K562 (cell line): ENCODE results near the gene ZMIZ1. TPM values are rescaled to one million over a fixed set of nuclear protein-coding genes. Genes with fewer than 3 reads are reported as not detected.
A peak's percentile ranks its signal among the peaks of the same experiment; 100 is the strongest.

Experiments
- ARID2 ChIP-seq: fragments of 450-650 bp; IDR thresholded peaks from 2 replicates; pipeline ENCODE4 v1.6.1; 2017; ENCODE audit warnings: antibody characterized with exemption, mild to moderate bottlenecking
- BMI1 ChIP-seq: fragments of 150-350 bp; IDR thresholded peaks from 2 replicates; pipeline ENCODE4 v1.6.1; 2014; ENCODE audit warnings: low read length
- CREB1 ChIP-seq, 2 experiments: sonication (generic) in 1 of 2; formaldehyde crosslinking in 1 of 2; IDR thresholded peaks; 2 replicates each; pipeline versions ENCODE4 v1.6.1 to v1.8.0; 2012 to 2022; ENCODE audit warnings: inconsistent platforms in 1 of 2, mild to moderate bottlenecking in 1 of 2, missing genetic modification reagents in 1 of 2, moderate library complexity in 1 of 2
- DMBX1 ChIP-seq: fragments of 250-450 bp; sonication (Bioruptor Pico); IDR thresholded peaks from 2 replicates; pipeline ENCODE4 v1.8.0; 2022; ENCODE audit warnings: inconsistent platforms, mild to moderate bottlenecking, moderate library complexity, borderline replicate concordance
- FOSL1 ChIP-seq: fragments of 200-800 bp; sonication (Bioruptor generic); conservative IDR thresholded peaks from 2 replicates; pipeline ENCODE4 v1.6.1; 2016; ENCODE audit warnings: missing genetic modification characterization, missing compliant biosample characterization
- HDAC1 ChIP-seq, 2 experiments: fragments of 450-650 bp; IDR thresholded peaks; 2 replicates each; pipeline ENCODE4 v1.6.1; 2016 to 2017; ENCODE audit warnings: inconsistent platforms in 1 of 2, mild to moderate bottlenecking in 1 of 2, moderate library complexity in 1 of 2
- HDAC8 ChIP-seq: fragments of 450-650 bp; IDR thresholded peaks from 2 replicates; pipeline ENCODE4 v1.6.1; 2016; ENCODE audit warnings: mild to moderate bottlenecking, missing genetic modification characterization, moderate library complexity, missing compliant biosample characterization
- RB1 ChIP-seq: fragments of 450-650 bp; IDR thresholded peaks from 2 replicates; pipeline ENCODE4 v1.6.1; 2017; ENCODE audit warnings: low read depth, mild to moderate bottlenecking
- ZNF146 ChIP-seq: IDR thresholded peaks from one replicate; pipeline ENCODE4 v1.6.1; 2018; ENCODE audit warnings: missing compliant biosample characterization; ENCODE audit not compliant: unreplicated experiment
- ZNF316 ChIP-seq: fragments of 450-650 bp; IDR thresholded peaks from 2 replicates; pipeline ENCODE4 v1.6.1; 2016
- polyA plus RNA-seq, 8 experiments: library from polyadenylated mRNA; depleted of rRNA in 4 of 8; stranded (reverse) in 5 of 8; unstranded in 3 of 8; fragments of >200 nt; fragmentation: Nextera tagmentation in 2 of 8; fragmentation: Illumina TruSeq in 1 of 8; extraction: Ambion mirVana in 2 of 8; extraction: Trizol in 1 of 8; gene quantifications; 2 replicates each; pipeline versions ENCODE4 v1.2.1 to v1.2.3, GENCODE V29; 2011 to 2014; ENCODE audit warnings: inconsistent platforms in 1 of 8, missing spikeins in 1 of 8
- total RNA-seq, 7 experiments: library from RNA; depleted of rRNA in 6 of 7; stranded (reverse); fragments of >200 nt in 6 of 7; fragmentation: Illumina TruSeq in 2 of 7; extraction: Trizol in 2 of 7; gene quantifications; 2 replicates each; pipeline versions ENCODE4 v1.2.1 to v1.2.3, GENCODE V29; 2011 to 2021; ENCODE audit warnings: low replicate concordance in 1 of 7
- TF ChIP-seq, protein P1 (sequence below): fragments of 450-650 bp; IDR thresholded peaks from 2 replicates; pipeline ENCODE4 v1.6.1; 2016; ENCODE audit warnings: borderline replicate concordance
- TF ChIP-seq, protein P2 (sequence below), 2 experiments: IDR thresholded peaks; 2 replicates each; pipeline ENCODE4 v1.6.1; 2012; ENCODE audit warnings: improper control_type of control experiment in 2 of 2, low read depth in 2 of 2, low read length in 2 of 2, borderline replicate concordance in 1 of 2
- TF ChIP-seq, protein P3 (sequence below): sonication (generic); formaldehyde crosslinking; IDR thresholded peaks from 2 replicates; pipeline ENCODE4 v1.8.1; 2023; ENCODE audit warnings: mild to moderate bottlenecking, missing genetic modification reagents
- TF ChIP-seq, protein P4 (sequence below): fragments of 450-650 bp; IDR thresholded peaks from 2 replicates; pipeline ENCODE4 v1.6.1; 2016; ENCODE audit warnings: low read depth, mild to moderate bottlenecking, moderate library complexity
- TF ChIP-seq, protein P5 (sequence below): fragments of 250-450 bp; sonication (Bioruptor Pico); IDR thresholded peaks from 2 replicates; pipeline ENCODE4 v1.4.0; 2020; ENCODE audit warnings: mild to moderate bottlenecking, moderate library complexity

The ZMIZ1 gene
- total and polyA plus RNA-seq, 9 of the 15 experiments (the other 6 are each of a cell fraction or from before 2014, with no cell fraction given) = 1.0 to 37.3 (median 4.3) TPM

DNA sequence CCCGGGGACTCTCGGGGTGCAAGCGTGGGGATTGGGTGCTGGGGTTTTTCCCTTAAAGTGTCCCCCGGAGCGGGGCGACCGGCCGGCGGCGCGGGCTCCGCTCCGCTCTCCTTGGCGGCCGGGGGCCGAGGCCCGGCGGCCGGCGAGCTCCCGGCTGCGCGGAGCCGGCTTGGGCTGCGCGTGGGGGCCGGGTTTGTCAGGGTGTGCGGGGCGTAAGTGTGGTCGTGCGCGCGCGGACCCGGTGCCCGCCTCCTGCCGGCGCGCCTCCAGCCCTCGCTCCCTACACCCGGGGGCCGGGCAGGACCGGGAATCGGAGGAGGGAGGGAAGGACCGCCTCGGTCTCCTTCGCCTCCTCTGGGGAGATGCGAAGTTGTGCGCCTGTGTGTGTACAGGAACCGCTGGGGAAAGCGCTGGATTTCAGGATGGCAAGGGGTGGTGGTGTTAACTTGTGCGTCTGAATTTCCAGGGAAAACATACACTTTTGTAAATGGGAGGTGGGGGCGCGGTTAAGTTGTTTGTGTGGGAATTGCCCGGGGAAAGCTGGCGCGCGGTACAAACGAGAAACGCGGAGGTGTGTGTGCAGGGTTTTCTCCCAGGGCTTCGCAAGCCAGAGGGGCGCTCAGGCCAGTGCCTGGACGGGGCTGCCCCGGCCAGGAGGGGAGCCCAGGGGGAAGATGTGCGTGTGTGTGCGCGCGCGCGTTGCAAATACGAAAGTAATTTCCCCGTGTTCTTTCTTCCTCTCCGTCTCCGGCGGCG lies 737 bp downstream of the ZMIZ1 start (continued):
- TF ChIP-seq, protein P1, sequence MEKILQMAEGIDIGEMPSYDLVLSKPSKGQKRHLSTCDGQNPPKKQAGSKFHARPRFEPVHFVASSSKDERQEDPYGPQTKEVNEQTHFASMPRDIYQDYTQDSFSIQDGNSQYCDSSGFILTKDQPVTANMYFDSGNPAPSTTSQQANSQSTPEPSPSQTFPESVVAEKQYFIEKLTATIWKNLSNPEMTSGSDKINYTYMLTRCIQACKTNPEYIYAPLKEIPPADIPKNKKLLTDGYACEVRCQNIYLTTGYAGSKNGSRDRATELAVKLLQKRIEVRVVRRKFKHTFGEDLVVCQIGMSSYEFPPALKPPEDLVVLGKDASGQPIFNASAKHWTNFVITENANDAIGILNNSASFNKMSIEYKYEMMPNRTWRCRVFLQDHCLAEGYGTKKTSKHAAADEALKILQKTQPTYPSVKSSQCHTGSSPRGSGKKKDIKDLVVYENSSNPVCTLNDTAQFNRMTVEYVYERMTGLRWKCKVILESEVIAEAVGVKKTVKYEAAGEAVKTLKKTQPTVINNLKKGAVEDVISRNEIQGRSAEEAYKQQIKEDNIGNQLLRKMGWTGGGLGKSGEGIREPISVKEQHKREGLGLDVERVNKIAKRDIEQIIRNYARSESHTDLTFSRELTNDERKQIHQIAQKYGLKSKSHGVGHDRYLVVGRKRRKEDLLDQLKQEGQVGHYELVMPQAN = 0 out of 2 replicates have a peak, but pooled peaks have one; percentile 46
- TF ChIP-seq FOSL1 (tag) = 0 out of 2 replicates have a peak, but pooled peaks have one; percentile 3
- TF ChIP-seq, protein P2, sequence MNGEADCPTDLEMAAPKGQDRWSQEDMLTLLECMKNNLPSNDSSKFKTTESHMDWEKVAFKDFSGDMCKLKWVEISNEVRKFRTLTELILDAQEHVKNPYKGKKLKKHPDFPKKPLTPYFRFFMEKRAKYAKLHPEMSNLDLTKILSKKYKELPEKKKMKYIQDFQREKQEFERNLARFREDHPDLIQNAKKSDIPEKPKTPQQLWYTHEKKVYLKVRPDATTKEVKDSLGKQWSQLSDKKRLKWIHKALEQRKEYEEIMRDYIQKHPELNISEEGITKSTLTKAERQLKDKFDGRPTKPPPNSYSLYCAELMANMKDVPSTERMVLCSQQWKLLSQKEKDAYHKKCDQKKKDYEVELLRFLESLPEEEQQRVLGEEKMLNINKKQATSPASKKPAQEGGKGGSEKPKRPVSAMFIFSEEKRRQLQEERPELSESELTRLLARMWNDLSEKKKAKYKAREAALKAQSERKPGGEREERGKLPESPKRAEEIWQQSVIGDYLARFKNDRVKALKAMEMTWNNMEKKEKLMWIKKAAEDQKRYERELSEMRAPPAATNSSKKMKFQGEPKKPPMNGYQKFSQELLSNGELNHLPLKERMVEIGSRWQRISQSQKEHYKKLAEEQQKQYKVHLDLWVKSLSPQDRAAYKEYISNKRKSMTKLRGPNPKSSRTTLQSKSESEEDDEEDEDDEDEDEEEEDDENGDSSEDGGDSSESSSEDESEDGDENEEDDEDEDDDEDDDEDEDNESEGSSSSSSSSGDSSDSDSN (IDR thresholded peaks at IDR 0.05; ENCODE audit: borderline replicate concordance in 1 of 2, low read depth in 2 of 2, low read length in 2 of 2) = peak; percentile 12 to 18; a peak in 1 of 4 replicates
- TF ChIP-seq, protein P3, sequence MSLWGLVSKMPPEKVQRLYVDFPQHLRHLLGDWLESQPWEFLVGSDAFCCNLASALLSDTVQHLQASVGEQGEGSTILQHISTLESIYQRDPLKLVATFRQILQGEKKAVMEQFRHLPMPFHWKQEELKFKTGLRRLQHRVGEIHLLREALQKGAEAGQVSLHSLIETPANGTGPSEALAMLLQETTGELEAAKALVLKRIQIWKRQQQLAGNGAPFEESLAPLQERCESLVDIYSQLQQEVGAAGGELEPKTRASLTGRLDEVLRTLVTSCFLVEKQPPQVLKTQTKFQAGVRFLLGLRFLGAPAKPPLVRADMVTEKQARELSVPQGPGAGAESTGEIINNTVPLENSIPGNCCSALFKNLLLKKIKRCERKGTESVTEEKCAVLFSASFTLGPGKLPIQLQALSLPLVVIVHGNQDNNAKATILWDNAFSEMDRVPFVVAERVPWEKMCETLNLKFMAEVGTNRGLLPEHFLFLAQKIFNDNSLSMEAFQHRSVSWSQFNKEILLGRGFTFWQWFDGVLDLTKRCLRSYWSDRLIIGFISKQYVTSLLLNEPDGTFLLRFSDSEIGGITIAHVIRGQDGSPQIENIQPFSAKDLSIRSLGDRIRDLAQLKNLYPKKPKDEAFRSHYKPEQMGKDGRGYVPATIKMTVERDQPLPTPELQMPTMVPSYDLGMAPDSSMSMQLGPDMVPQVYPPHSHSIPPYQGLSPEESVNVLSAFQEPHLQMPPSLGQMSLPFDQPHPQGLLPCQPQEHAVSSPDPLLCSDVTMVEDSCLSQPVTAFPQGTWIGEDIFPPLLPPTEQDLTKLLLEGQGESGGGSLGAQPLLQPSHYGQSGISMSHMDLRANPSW (CRISPR knock-in tag) = no peak
- TF ChIP-seq ARID2 = peak; percentile 54; the same call in 1 of the 2 replicates
- TF ChIP-seq CREB1 (IDR thresholded peaks at IDR 0.05) = no peak
- TF ChIP-seq CREB1 (CRISPR knock-in tag; IDR thresholded peaks at IDR 0.05) = no peak
- TF ChIP-seq, protein P4, sequence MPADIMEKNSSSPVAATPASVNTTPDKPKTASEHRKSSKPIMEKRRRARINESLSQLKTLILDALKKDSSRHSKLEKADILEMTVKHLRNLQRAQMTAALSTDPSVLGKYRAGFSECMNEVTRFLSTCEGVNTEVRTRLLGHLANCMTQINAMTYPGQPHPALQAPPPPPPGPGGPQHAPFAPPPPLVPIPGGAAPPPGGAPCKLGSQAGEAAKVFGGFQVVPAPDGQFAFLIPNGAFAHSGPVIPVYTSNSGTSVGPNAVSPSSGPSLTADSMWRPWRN = 0 out of 2 replicates have a peak, but pooled peaks have one; percentile 30
- no peak; the same call in 1 of the 2 replicates for TF ChIP-seq RB1
- no peak for TF ChIP-seq HDAC8 (tag)
- no peak for TF ChIP-seq BMI1
- TF ChIP-seq ZNF316 = 0 out of 2 replicates have a peak, but pooled peaks have one; percentile 1
- TF ChIP-seq, protein P5, sequence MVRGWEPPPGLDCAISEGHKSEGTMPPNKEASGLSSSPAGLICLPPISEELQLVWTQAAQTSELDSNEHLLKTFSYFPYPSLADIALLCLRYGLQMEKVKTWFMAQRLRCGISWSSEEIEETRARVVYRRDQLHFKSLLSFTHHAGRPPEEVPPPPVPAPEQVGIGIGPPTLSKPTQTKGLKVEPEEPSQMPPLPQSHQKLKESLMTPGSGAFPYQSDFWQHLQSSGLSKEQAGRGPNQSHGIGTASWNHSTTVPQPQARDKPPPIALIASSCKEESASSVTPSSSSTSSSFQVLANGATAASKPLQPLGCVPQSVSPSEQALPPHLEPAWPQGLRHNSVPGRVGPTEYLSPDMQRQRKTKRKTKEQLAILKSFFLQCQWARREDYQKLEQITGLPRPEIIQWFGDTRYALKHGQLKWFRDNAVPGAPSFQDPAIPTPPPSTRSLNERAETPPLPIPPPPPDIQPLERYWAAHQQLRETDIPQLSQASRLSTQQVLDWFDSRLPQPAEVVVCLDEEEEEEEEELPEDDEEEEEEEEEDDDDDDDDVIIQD (CRISPR knock-in tag) = no peak
- no peak for TF ChIP-seq DMBX1 (CRISPR knock-in tag)
- no peak for TF ChIP-seq ZNF146
- peak in 1 of 2 experiments; percentile 57; a peak in 2 of 4 replicates for TF ChIP-seq HDAC1 (IDR thresholded peaks at IDR 0.05)
